ENCODE measurements around the gene MRPS34. TPM values are rescaled to one million over a fixed set of nuclear protein-coding genes. Genes with fewer than 3 reads are reported as not detected.

The MRPS34 gene
- total RNA-seq, 2 donors from 2014 or later, result 97.4 to 125 TPM

DNA sequence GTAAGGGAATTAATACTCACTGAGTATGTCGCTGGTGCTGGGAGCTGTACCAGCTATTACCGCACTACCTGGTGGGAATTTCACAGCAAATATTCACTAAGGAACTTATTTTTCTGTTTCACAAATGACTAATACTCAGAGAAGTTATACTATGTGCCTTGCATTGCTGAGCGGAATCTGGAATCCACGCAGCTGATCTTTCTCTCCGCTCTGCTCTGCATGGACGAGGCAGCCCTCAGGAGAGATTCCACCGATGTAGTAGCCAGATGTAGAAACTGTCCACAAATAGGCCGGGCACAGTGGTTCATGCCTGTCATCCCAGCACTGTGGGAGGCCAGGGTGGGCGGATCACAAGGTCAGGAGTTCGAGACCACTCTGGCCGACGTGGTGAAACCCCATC lies 18.7 kb downstream of the MRPS34 start:
- TF ChIP-seq, protein P1, sequence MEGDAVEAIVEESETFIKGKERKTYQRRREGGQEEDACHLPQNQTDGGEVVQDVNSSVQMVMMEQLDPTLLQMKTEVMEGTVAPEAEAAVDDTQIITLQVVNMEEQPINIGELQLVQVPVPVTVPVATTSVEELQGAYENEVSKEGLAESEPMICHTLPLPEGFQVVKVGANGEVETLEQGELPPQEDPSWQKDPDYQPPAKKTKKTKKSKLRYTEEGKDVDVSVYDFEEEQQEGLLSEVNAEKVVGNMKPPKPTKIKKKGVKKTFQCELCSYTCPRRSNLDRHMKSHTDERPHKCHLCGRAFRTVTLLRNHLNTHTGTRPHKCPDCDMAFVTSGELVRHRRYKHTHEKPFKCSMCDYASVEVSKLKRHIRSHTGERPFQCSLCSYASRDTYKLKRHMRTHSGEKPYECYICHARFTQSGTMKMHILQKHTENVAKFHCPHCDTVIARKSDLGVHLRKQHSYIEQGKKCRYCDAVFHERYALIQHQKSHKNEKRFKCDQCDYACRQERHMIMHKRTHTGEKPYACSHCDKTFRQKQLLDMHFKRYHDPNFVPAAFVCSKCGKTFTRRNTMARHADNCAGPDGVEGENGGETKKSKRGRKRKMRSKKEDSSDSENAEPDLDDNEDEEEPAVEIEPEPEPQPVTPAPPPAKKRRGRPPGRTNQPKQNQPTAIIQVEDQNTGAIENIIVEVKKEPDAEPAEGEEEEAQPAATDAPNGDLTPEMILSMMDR (IDR thresholded peaks at IDR 0.05), result no peak
- no peak for TF ChIP-seq POLR2A (IDR thresholded peaks at IDR 0.05)
- no peak for TF ChIP-seq POLR2AphosphoS5 (IDR thresholded peaks at IDR 0.05)
- no peak overlapping the region for H3K4me3 ChIP-seq
- no peaks in the 10 kb centered on the region for H3K27me3 ChIP-seq (replicated peaks; ENCODE audit: insufficient read depth)
- intact Hi-C loops (cut with DNase I), result no loop called here
- WGBS, result 95% methylated on average over 12 of the region's 12 CpGs
- H3K4me1 ChIP-seq (replicated peaks), result no peaks in the 10 kb centered on the region
- H3K9me3 ChIP-seq, result no peaks in the 10 kb centered on the region
- no peak for DNase-seq (ENCODE audit: low spot score)
- H3K36me3 ChIP-seq, result peaks cover 4 to 5% of the 10 kb centered on the region in 2 donors
- no peak overlapping the region for H3K27ac ChIP-seq

DNA sequence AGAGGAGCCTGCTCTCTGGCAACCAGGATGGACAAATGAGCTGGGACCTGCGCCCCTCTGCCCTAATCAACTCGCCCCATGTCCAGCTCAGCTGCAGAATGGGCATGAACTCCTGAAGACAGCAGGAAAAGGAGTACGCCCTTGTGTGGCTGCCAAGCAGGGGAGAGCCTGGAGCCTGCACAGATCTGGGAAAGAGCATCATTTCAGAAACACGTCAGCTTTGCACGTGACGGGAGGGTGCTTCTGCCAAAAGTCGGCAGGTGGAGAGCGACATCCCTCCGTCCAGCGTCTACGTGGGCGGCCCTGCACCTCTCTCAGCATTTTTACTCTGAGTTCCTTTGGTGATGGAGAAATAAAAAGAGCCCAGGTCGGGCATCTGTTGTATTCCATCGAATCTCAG lies 20.1 kb downstream of the MRPS34 start:
- no peak for DNase-seq (ENCODE audit: low spot score)
- H3K4me1 ChIP-seq (replicated peaks), result no peaks in the 10 kb centered on the region
- H3K27ac ChIP-seq, result no peak overlapping the region
- WGBS, result 95% methylated on average over 14 of the region's 14 CpGs
- H3K36me3 ChIP-seq, result peaks cover 7 to 10% of the 10 kb centered on the region in 2 donors
- H3K27me3 ChIP-seq (replicated peaks; ENCODE audit: insufficient read depth), result no peaks in the 10 kb centered on the region
- TF ChIP-seq, protein P1 (IDR thresholded peaks at IDR 0.05), result no peak
- TF ChIP-seq POLR2A (IDR thresholded peaks at IDR 0.05) (no peak), POLR2AphosphoS5 (IDR thresholded peaks at IDR 0.05) (no peak)
- no peak overlapping the region for H3K4me3 ChIP-seq
- no peaks in the 10 kb centered on the region for H3K9me3 ChIP-seq
- intact Hi-C loops (cut with DNase I), result no loop called here

DNA sequence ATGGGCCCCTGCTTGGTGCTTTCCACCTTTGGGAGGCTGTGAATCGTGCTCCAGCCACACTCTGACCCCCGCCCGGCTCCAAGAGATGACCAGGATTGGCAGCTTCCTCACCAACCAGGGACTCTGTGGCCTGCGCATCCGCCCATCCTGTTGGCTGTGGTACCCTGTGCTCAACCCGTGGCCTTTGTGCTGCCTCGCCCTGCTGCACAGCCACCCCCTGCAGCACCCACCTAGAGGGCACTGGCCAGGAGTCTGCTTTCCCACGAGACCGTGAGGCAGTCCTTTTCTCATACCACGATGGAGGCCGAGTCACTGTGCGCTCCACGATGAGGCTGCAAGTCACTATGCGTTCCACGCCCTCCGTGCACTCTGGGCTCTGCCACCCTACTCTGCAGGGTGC lies 21.0 kb downstream of the MRPS34 start:
- TF ChIP-seq, protein P1 (IDR thresholded peaks at IDR 0.05), result no peak
- TF ChIP-seq POLR2A (IDR thresholded peaks at IDR 0.05), result no peak
- no peak for TF ChIP-seq POLR2AphosphoS5 (IDR thresholded peaks at IDR 0.05)
- intact Hi-C loops (cut with DNase I), result no loop called here
- Histone ChIP-seq H3K27me3 (replicated peaks; ENCODE audit: insufficient read depth) (no peaks in the 10 kb centered on the region), H3K27ac (no peak overlapping the region), H3K4me3 (no peak overlapping the region), H3K9me3 (no peaks in the 10 kb centered on the region), H3K4me1 (replicated peaks) (no peaks in the 10 kb centered on the region), H3K36me3 (peaks cover 10 to 12% of the 10 kb centered on the region in 2 donors)
- WGBS, result 96% methylated on average over 16 of the region's 16 CpGs
- DNase-seq (ENCODE audit: low spot score), result no peak

DNA sequence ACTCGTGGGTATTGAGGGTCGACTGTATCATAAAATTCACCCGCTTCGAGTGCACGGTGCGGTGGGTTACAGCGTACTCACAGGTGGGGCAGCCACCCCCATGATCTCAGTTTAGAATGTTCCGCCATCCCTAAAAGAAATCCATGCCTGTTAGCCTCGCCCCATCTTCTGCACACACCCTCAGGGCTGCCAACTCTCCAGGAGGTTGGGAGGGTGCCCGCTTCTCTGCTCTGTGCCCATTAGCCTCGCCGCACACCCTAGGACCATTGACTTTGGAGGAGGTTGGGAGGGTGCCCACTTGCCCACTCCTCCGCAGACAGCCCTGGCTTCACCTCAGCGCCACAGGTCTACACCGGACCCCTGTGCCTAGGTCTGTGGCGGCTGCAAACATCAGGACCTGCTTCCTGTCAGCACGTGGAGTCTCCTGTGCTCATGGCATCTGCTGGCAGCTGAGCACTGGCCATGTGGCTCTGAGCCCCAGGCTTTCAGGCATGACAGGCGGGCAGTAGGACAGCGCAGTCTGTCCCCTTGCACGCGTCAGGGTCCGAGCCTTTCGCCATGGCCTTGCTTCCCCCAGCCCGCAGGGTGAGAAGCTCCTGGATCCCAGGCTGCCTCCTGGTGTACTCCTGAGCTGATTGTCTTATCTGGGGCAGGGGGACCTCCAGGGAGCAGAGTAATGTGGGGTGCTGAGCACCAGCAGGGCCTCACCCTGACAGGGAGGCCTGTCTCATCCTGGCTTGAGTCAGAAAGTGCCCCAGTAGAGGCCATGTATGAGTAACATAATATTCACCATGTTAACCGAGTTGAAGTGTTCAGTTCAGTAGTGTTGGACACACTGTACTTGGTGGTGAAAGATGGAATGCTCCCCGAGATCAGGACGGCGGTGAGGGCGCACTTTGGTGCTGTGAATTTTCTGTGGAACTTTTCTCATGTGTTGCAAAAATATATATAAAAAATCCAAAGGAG lies 23.5 kb downstream of the MRPS34 start:
- intact Hi-C loops (cut with DNase I), result no loop called here
- Histone ChIP-seq H3K27ac (no peak overlapping the region), H3K4me3 (no peak overlapping the region), H3K36me3 (peaks cover 7 to 10% of the 10 kb centered on the region in 2 donors), H3K9me3 (no peaks in the 10 kb centered on the region), H3K4me1 (replicated peaks) (no peaks in the 10 kb centered on the region), H3K27me3 (replicated peaks; ENCODE audit: insufficient read depth) (no peaks in the 10 kb centered on the region)
- DNase-seq (ENCODE audit: low spot score), result no peak
- TF ChIP-seq, protein P1 (IDR thresholded peaks at IDR 0.05), result no peak
- no peak for TF ChIP-seq POLR2A (IDR thresholded peaks at IDR 0.05)
- no peak for TF ChIP-seq POLR2AphosphoS5 (IDR thresholded peaks at IDR 0.05)
- 90% methylated on average over 29 of the region's 29 CpGs for WGBS

DNA sequence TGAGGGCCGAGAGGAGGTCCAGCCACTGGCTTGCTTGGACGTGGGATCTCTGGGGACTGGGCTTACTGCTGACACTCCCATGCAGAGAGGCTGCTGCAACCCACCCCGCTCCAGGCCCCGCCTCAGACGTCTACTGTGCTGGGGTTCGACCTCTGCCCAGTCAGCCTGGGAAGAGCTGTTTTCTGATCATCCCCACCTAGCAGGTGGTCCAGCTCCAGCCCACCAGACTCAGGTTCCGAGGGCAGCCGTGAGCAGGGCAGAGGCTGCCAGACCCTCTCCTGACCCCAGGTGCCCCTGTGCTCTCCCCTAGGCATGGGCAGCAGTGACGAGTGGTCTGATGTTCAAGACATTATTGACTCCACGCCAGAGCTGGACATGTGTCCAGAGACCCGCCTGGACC lies 25.0 kb downstream of the MRPS34 start:
- Histone ChIP-seq H3K9me3 (no peaks in the 10 kb centered on the region), H3K4me1 (replicated peaks) (no peaks in the 10 kb centered on the region), H3K27ac (no peak overlapping the region), H3K36me3 (peaks cover 7 to 10% of the 10 kb centered on the region in 2 donors), H3K4me3 (no peak overlapping the region), H3K27me3 (replicated peaks; ENCODE audit: insufficient read depth) (no peaks in the 10 kb centered on the region)
- 88% methylated on average over 11 of the region's 11 CpGs for WGBS
- TF ChIP-seq, protein P1 (IDR thresholded peaks at IDR 0.05), result no peak
- no peak for TF ChIP-seq POLR2A (IDR thresholded peaks at IDR 0.05)
- TF ChIP-seq POLR2AphosphoS5 (IDR thresholded peaks at IDR 0.05), result no peak
- intact Hi-C loops (cut with DNase I), result no loop called here
- DNase-seq (ENCODE audit: low spot score), result no peak
